Smooth muscle cell (in vitro differentiated cells): ENCODE measurements around the gene FOXP4. TPM values are rescaled to one million over a fixed set of nuclear protein-coding genes. Genes with fewer than 3 reads are reported as not detected.

Experiments used
- DNase-seq: peaks from one replicate; lab custom pipeline; 2025; ENCODE audit not compliant: unreplicated experiment; lab: John Stamatoyannopoulos, UW
- H2AFZ ChIP-seq: fragments of 200-600 bp; sonication (generic); 2 replicates; pipeline ENCODE4 v1.6.0; 2016; ENCODE audit warnings: antibody characterized with exemption, low read depth, mild to moderate bottlenecking
- H3F3A ChIP-seq: fragments of 200-600 bp; sonication (generic); 2 replicates; pipeline ENCODE4 v1.6.0; 2017; ENCODE audit warnings: antibody characterized with exemption, low read depth
- H3K27ac ChIP-seq: fragments of 200-600 bp; sonication (generic); 2 replicates; pipeline ENCODE4 v1.5.1; 2016; ENCODE audit warnings: low read depth, mild to moderate bottlenecking
- H3K27me3 ChIP-seq: fragments of 200-600 bp; sonication (generic); 2 replicates; pipeline ENCODE4 v1.6.1; 2016; ENCODE audit warnings: low read depth, mild to moderate bottlenecking
- H3K36me3 ChIP-seq: fragments of 200-600 bp; sonication (generic); 2 replicates; pipeline ENCODE4 v1.5.1; 2016; ENCODE audit warnings: low read depth
- H3K4me1 ChIP-seq: fragments of 200-600 bp; sonication (generic); 2 replicates; pipeline ENCODE4 v1.5.1; 2016; ENCODE audit warnings: low read depth
- H3K4me2 ChIP-seq: fragments of 200-600 bp; sonication (generic); 2 replicates; pipeline ENCODE4 v1.6.0; 2016; ENCODE audit warnings: mild to moderate bottlenecking
- H3K4me3 ChIP-seq: fragments of 200-600 bp; sonication (generic); 2 replicates; pipeline ENCODE4 v1.5.1; 2016; ENCODE audit warnings: mild to moderate bottlenecking
- H3K79me2 ChIP-seq: fragments of 200-600 bp; sonication (generic); 2 replicates; pipeline ENCODE4 v1.6.0; 2016; ENCODE audit warnings: low read depth, mild to moderate bottlenecking
- H3K9ac ChIP-seq: fragments of 200-600 bp; sonication (generic); 2 replicates; pipeline ENCODE4 v1.6.0; 2016; ENCODE audit warnings: low read depth
- H3K9me3 ChIP-seq: fragments of 200-600 bp; sonication (generic); replicated peaks from 2 replicates; pipeline ENCODE4 v1.5.1; 2016; ENCODE audit warnings: low read depth
- H4K20me1 ChIP-seq: fragments of 200-600 bp; sonication (generic); 2 replicates; pipeline ENCODE4 v1.6.0; 2016; ENCODE audit warnings: low read depth
- WGBS: methylation state at CpG from one replicate; pipeline ENCODE4 v1.1.7; 2016; ENCODE audit warnings: low lambda C conversion rate; 5-methylcytosine and 5-hydroxymethylcytosine counted together
- polyA plus RNA-seq: library from polyadenylated mRNA; unstranded; fragments of >200 nt; fragmentation: Nextera tagmentation; extraction: Ambion mirVana; gene quantifications from 2 replicates; pipeline ENCODE4 v1.2.1, GENCODE V29; 2016
- total RNA-seq: library from RNA; depleted of rRNA; stranded (reverse); fragments of >200 nt; gene quantifications from 2 replicates; pipeline ENCODE4 v1.2.3, GENCODE V29; 2014
- TF ChIP-seq, protein P1 (sequence below): fragments of 200-600 bp; sonication (generic); IDR thresholded peaks from 2 replicates; pipeline ENCODE4 v1.5.1; 2017; ENCODE audit warnings: borderline replicate concordance, mild to moderate bottlenecking, antibody characterized with exemption; ENCODE audit not compliant: insufficient read depth, poor library complexity, severe bottlenecking

Gene FOXP4
- total and polyA plus RNA-seq, 2 experiments from 2014 or later: 5.3 to 31.9 TPM

DNA sequence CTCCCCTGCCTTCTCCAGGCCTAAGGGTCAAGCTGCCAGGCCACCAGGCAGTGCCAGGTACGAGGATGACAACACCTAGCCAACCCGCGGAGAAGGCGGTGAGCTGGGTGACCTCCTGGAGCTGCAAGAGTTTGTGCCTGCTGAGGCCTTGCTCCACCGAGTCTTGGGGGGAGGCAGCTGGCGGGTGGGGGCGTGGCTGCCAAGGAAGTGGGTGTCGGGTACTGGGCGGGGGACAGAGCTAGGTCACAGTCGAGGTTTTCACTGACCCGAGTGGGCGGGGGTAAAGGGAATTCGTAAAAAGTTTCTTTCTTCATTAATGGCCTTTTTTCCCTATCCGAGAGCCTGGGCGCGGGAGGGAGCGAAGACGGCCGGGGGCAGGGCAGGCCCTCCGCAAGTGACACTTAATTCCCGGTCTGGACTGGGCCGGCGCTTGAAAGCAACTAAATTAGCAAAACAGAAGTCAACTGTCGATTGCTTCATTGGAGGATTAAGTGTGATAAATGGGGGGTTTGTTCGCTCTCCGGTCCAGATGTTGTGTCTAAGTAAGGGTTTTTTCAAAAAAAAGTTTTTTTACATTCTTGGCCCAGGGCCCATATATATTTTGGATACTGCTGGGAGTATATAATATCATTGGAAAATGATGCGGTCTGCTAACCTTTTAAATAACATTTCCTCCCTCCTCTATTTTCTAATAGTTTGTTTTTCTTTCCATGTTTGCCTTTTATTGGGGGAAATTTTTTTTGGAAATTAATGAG lies 43.1 kb upstream of the FOXP4 start:
- Histone ChIP-seq H3K27ac (peak overlapping the region; percentile 36), H3K4me2 (peak overlapping the region; percentile 88), H2AFZ (no peak overlapping the region), H3K36me3 (no peaks in the 10 kb centered on the region), H3K4me1 (peaks cover 27% of the 10 kb centered on the region), H3K4me3 (peak overlapping the region; percentile 44), H3K9ac (no peak overlapping the region), H4K20me1 (no peaks in the 10 kb centered on the region), H3K27me3 (no peaks in the 10 kb centered on the region), H3K9me3 (no peaks in the 10 kb centered on the region), H3F3A (peaks cover 9% of the 10 kb centered on the region), H3K79me2 (no peaks in the 10 kb centered on the region)
- 9% methylated on average over 27 of the region's 27 CpGs for WGBS
- TF ChIP-seq, protein P1, sequence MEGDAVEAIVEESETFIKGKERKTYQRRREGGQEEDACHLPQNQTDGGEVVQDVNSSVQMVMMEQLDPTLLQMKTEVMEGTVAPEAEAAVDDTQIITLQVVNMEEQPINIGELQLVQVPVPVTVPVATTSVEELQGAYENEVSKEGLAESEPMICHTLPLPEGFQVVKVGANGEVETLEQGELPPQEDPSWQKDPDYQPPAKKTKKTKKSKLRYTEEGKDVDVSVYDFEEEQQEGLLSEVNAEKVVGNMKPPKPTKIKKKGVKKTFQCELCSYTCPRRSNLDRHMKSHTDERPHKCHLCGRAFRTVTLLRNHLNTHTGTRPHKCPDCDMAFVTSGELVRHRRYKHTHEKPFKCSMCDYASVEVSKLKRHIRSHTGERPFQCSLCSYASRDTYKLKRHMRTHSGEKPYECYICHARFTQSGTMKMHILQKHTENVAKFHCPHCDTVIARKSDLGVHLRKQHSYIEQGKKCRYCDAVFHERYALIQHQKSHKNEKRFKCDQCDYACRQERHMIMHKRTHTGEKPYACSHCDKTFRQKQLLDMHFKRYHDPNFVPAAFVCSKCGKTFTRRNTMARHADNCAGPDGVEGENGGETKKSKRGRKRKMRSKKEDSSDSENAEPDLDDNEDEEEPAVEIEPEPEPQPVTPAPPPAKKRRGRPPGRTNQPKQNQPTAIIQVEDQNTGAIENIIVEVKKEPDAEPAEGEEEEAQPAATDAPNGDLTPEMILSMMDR: no peak
- no peak for DNase-seq

GRCh38 chr6:41503827-41504465 lies 42.2 kb upstream of the FOXP4 start:
- Histone ChIP-seq H3F3A (peaks cover 9% of the 10 kb centered on the region), H3K4me2 (peak overlapping the region; percentile 88), H3K27ac (peak overlapping the region; percentile 86)

GRCh38 chr6:41504466-41505121 lies 41.6 kb upstream of the FOXP4 start:
- peak overlapping the region; percentile 88 for H3K4me2 ChIP-seq
- no peaks in the 10 kb centered on the region for H4K20me1 ChIP-seq
- peak overlapping the region; percentile 44 for H3K4me3 ChIP-seq
- no peaks in the 10 kb centered on the region for H3K79me2 ChIP-seq
- no peaks in the 10 kb centered on the region for H3K9me3 ChIP-seq
- peak overlapping the region; percentile 86 for H3K27ac ChIP-seq
- H3K36me3 ChIP-seq: no peaks in the 10 kb centered on the region
- no peaks in the 10 kb centered on the region for H3K27me3 ChIP-seq
- DNase-seq: no peak
- H3K4me1 ChIP-seq: peaks cover 27% of the 10 kb centered on the region
- H3F3A ChIP-seq: peaks cover 9% of the 10 kb centered on the region
- peak overlapping the region; percentile 59 for H3K9ac ChIP-seq
- peak overlapping the region; percentile 78 for H2AFZ ChIP-seq
- TF ChIP-seq, protein P1: no peak
- whole genome bisulfite sequencing: 5% methylated on average over 29 of the region's 31 CpGs

More at GRCh38 chr6:41503827-41504465, 42.2 kb upstream of the FOXP4 start:
- peak overlapping the region; percentile 44 for H3K4me3 ChIP-seq
- TF ChIP-seq, protein P1: no peak
- WGBS: under 1% methylated on average over 41 of the region's 52 CpGs
- no peaks in the 10 kb centered on the region for H3K9me3 ChIP-seq
- peaks cover 27% of the 10 kb centered on the region for H3K4me1 ChIP-seq
- H3K36me3 ChIP-seq: no peaks in the 10 kb centered on the region
- H2AFZ ChIP-seq: peak overlapping the region; percentile 78
- H3K27me3 ChIP-seq: no peaks in the 10 kb centered on the region
- H3K9ac ChIP-seq: peak overlapping the region; percentile 59
- no peaks in the 10 kb centered on the region for H3K79me2 ChIP-seq
- DNase-seq: no peak
- H4K20me1 ChIP-seq: no peaks in the 10 kb centered on the region
